ENCODE results near the gene PGC. TPM values are rescaled to one million over a fixed set of nuclear protein-coding genes. Genes with fewer than 3 reads are reported as not detected.

The PGC gene
- total and polyA plus RNA-seq, 2 donors (not counting 3 experiments of a cell fraction or from before 2014, with no cell fraction given) = not detected

DNA sequence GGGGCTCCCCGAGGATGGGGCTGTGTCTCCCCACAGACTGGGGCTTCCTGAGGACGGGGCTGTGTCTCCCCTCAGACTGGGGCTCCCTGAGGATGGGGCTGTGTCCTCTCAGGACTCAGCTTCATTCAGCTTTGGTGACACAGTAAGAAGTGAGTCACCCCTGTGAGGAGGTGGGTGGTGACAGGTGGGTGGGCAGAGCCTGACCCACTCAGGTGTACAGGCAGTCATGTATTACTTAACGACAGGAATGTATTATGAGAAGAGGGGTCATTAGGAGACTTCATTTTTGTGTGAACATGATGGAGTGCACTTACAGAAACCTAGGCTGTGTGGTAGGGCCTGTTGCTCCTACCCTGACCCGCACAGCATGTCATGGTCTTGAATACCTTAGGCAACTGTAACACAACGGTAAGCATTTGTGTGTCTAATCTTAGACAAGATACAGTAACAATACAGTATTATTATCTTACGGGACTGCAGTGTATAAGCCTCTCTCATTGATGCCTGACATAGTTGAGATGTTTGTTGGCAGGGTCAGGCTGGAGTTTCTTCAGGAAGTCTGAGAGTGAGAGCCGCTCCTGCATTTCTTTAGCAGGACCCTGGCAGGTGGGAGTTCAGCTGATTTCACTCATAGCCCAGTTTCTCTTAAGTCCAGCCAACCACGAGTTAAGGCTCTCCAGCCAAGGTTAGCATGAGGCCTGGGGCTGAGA lies 10.9 kb upstream of the PGC start:
- intact Hi-C loops (cut with micrococcal nuclease) (no loop called here), dilution Hi-C loops (cut with MboI; ENCODE audit: extremely low pct_ligation_motif_present, low sequenced_read_pairs) (no loop called here)
- DNase-seq (ENCODE audit: low read depth, low spot score) (no peak), FAIRE-seq (no peak)
- no peaks in the 10 kb centered on the region for H3K4me1 ChIP-seq (ENCODE audit: control insufficient read depth, extremely low read depth, insufficient read depth, low read length)
- H3K4me3 ChIP-seq (replicated peaks in 1 of 3; ENCODE audit: insufficient read depth in 1 of 3, low read depth in 1 of 3, low read length in 3 of 3) = no peak overlapping the region
- no TSS peak for BruUV-seq (replicated peaks)
- H3K36me3 ChIP-seq (ENCODE audit: control insufficient read depth in 2 of 2, extremely low read depth in 1 of 2, insufficient read depth in 2 of 2, low read length in 2 of 2) = no peaks in the 10 kb centered on the region
- POLR2A ChIA-PET = no interaction called here
- TF ChIP-seq POLR2A (IDR thresholded peaks at IDR 0.05; ENCODE audit: low read depth, low read length) (no peak), JUN (IDR thresholded peaks at IDR 0.05; ENCODE audit: borderline replicate concordance, insufficient read depth, insufficient read length, low read depth) (no peak), EZH2 (IDR thresholded peaks at IDR 0.05; ENCODE audit: borderline replicate concordance, low read depth, low read length, severe bottlenecking) (no peak), POLR2AphosphoS5 (IDR thresholded peaks at IDR 0.05; ENCODE audit: insufficient read depth, low read depth, low read length) (no peak), GATA2 (IDR thresholded peaks at IDR 0.05; ENCODE audit: insufficient read depth, insufficient read length, low read depth, low read length) (no peak), FOS (IDR thresholded peaks at IDR 0.05; ENCODE audit: borderline replicate concordance, insufficient read depth, low read length) (no peak), MYC (IDR thresholded peaks at IDR 0.05; ENCODE audit: low read depth, low read length) (no peak)
- TF ChIP-seq, protein P1, sequence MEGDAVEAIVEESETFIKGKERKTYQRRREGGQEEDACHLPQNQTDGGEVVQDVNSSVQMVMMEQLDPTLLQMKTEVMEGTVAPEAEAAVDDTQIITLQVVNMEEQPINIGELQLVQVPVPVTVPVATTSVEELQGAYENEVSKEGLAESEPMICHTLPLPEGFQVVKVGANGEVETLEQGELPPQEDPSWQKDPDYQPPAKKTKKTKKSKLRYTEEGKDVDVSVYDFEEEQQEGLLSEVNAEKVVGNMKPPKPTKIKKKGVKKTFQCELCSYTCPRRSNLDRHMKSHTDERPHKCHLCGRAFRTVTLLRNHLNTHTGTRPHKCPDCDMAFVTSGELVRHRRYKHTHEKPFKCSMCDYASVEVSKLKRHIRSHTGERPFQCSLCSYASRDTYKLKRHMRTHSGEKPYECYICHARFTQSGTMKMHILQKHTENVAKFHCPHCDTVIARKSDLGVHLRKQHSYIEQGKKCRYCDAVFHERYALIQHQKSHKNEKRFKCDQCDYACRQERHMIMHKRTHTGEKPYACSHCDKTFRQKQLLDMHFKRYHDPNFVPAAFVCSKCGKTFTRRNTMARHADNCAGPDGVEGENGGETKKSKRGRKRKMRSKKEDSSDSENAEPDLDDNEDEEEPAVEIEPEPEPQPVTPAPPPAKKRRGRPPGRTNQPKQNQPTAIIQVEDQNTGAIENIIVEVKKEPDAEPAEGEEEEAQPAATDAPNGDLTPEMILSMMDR (IDR thresholded peaks at IDR 0.05; ENCODE audit: extremely low read depth in 1 of 2, insufficient read depth in 1 of 2, low read depth in 1 of 2, low read length in 2 of 2) = no peak
- TF ChIP-seq, protein P2, sequence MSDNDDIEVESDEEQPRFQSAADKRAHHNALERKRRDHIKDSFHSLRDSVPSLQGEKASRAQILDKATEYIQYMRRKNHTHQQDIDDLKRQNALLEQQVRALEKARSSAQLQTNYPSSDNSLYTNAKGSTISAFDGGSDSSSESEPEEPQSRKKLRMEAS (IDR thresholded peaks at IDR 0.05; ENCODE audit: insufficient read depth, insufficient read length) = no peak
- H3K79me2 ChIP-seq (ENCODE audit: control insufficient read depth, insufficient read depth, low read length) = no peaks in the 10 kb centered on the region
- no peaks in the 10 kb centered on the region for H3K9me1 ChIP-seq (replicated peaks; ENCODE audit: control insufficient read depth, extremely low read depth, insufficient read depth, low read length)
- H3K4me2 ChIP-seq (ENCODE audit: insufficient read depth, low read length) = no peak overlapping the region
- no peak overlapping the region for H2AFZ ChIP-seq (ENCODE audit: low read depth, low read length)
- H3K27me3 ChIP-seq (ENCODE audit: control insufficient read depth in 2 of 2, insufficient read depth in 2 of 2, low read length in 2 of 2) = peaks cover 3 to 7% of the 10 kb centered on the region in 2 experiments
- no peak overlapping the region for H3K9ac ChIP-seq (replicated peaks; ENCODE audit: extremely low read depth, insufficient read depth, low read length)
- CTCF ChIA-PET = no interaction called here
- no peak overlapping the region for H3K27ac ChIP-seq (ENCODE audit: insufficient read depth, low read depth, low read length)
- no peaks in the 10 kb centered on the region for H3K9me3 ChIP-seq (replicated peaks; ENCODE audit: control insufficient read depth, insufficient read depth, low read length)
- H4K20me1 ChIP-seq (replicated peaks; ENCODE audit: control insufficient read depth, extremely low read depth, insufficient read depth, low read length) = no peaks in the 10 kb centered on the region

All from endothelial cell of umbilical vein (primary cell).